ENCODE measurements around the gene NUBP2.

Gene NUBP2

DNA sequence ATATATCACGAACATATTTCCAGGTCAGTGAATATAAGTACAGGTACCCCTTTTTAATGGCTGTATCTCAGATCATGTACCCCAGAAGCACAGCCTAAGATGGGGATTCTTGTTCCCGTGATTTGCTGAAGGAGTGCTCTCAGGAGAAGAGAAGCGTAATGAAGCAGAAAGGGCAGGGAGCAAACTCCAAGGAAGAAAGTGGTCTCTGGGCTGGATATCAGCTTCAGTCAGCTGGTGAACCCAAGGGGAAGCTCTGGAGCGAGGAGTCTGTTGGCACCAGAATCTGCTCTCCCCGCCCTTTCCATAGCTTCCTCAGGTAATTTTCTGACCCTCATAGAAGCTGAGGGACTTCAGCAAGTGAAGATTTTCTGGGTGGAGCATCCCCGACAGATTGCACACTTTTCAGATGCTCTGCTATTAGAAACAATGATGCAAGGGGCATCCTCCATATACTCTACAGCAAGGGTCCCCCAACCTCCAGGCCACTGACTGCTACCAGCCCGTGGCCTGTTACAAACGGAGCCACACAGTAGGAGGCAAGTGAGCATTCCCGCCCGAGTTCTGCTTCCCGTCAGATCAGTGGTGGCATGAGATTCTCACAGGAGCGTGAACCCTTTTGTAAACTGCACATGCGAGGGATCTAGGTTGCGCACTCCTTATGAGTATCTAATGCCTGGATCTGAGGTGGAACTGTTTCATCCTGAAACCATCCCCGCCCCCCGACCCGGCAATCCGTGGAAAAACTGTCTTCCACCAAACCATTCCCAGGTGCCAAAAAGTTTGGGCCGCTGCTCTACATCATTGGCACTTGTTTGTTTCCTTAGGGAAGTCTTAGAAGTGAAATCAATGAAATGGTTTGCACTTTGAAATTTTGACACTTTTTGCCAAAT, 48.7 kb downstream of the NUBP2 start:
- no peak for DNase-seq

GRCh38 chr16:1832838-1833454, 50.2 kb downstream of the NUBP2 start:
- DNase-seq = no peak

GRCh38 chr16:1834096-1834495, 51.3 kb downstream of the NUBP2 start:
- DNase-seq = no peak
